Measurements from ENCODE around the gene PDIK1L.

PDIK1L gene

GRCh38 chr1:26119892-26120608, 8.4 kb downstream of the PDIK1L start:
- TF ChIP-seq CTCF (conservative IDR thresholded peaks at IDR 0.05): no peak
- peak overlapping the region; percentile 73; the same call in 1 of the 2 replicates for H3K27ac ChIP-seq

GRCh38 chr1:26121854-26122773, 10.5 kb downstream of the PDIK1L start:
- peak overlapping the region; percentile 73 for H3K27ac ChIP-seq
- no peak for TF ChIP-seq CTCF (conservative IDR thresholded peaks at IDR 0.05)

- no peak for TF ChIP-seq CTCF (conservative IDR thresholded peaks at IDR 0.05)
- peak overlapping the region; percentile 73 for H3K27ac ChIP-seq
Observed at GRCh38 chr1:26122988-26123973, 11.7 kb downstream of the PDIK1L start.

GRCh38 chr1:26124418-26125331, 13.1 kb downstream of the PDIK1L start:
- TF ChIP-seq CTCF (conservative IDR thresholded peaks at IDR 0.05): no peak
- H3K27ac ChIP-seq: no peak overlapping the region

GRCh38 chr1:26125382-26125781, 13.8 kb downstream of the PDIK1L start:
- peak overlapping the region; percentile 56; the same call in 1 of the 2 replicates for H3K27ac ChIP-seq

More at GRCh38 chr1:26125382-26125781, 13.8 kb downstream of the PDIK1L start:
- TF ChIP-seq CTCF (conservative IDR thresholded peaks at IDR 0.05): no peak
